ENCODE results near the gene ALDH3B2.
A peak's percentile ranks its signal among the peaks of the same experiment; 100 is the strongest.
"Not testable (repeated sequence)": the region's sequence is repeated elsewhere in the genome, so short reads cannot be mapped to it uniquely, and the experiment has no call there.

ALDH3B2 gene

GRCh38 chr11:67629386-67630227 is 44.8 kb downstream of the ALDH3B2 start, which contains the start of gene NUDT8:
Gene NUDT8, minus strand, starts transcription at chr11:67629937. Its CDS starts 26 bp downstream, at chr11:67629911.
- DNase-seq (ENCODE audit: low read depth): peak; percentile 53

GRCh38 chr11:67628710-67629385 is 45.6 kb downstream of the ALDH3B2 start:
- DNase-seq (ENCODE audit: low read depth): no peak

GRCh38 chr11:67627812-67628624 is 46.4 kb downstream of the ALDH3B2 start:
- no peak for DNase-seq (ENCODE audit: low read depth)

- DNase-seq (ENCODE audit: low read depth): no peak
These were observed 47.0 kb downstream of the ALDH3B2 start for GRCh38 chr11:67627441-67627811.

- no peak for DNase-seq (ENCODE audit: low read depth)
These were observed 47.5 kb downstream of the ALDH3B2 start for GRCh38 chr11:67626970-67627369.

- DNase-seq (ENCODE audit: low read depth): not testable (repeated sequence)
These were observed 48.1 kb downstream of the ALDH3B2 start for GRCh38 chr11:67626131-67626833.

- DNase-seq (ENCODE audit: low read depth): not testable (repeated sequence)
These were observed 50.6 kb downstream of the ALDH3B2 start for GRCh38 chr11:67623795-67624194.

- not testable (repeated sequence) for DNase-seq (ENCODE audit: low read depth)
These were observed 51.5 kb downstream of the ALDH3B2 start for GRCh38 chr11:67622905-67623304.

- not testable (repeated sequence) for DNase-seq (ENCODE audit: low read depth)
These were observed 52.5 kb downstream of the ALDH3B2 start for GRCh38 chr11:67621928-67622327.

- DNase-seq (ENCODE audit: low read depth): not testable (repeated sequence)
These were observed 53.8 kb downstream of the ALDH3B2 start for GRCh38 chr11:67620621-67621020.

- not testable (repeated sequence) for DNase-seq (ENCODE audit: low read depth)
These were observed 54.5 kb downstream of the ALDH3B2 start for GRCh38 chr11:67619683-67620618.

GRCh38 chr11:67618901-67619659 is 55.3 kb downstream of the ALDH3B2 start:
- DNase-seq (ENCODE audit: low read depth): not testable (repeated sequence)

GRCh38 chr11:67617243-67617953 is 57.0 kb downstream of the ALDH3B2 start:
- no peak for DNase-seq (ENCODE audit: low read depth)

- no peak for DNase-seq (ENCODE audit: low read depth)
These were observed 57.8 kb downstream of the ALDH3B2 start for GRCh38 chr11:67616431-67617242.

- no peak for DNase-seq (ENCODE audit: low read depth)
These were observed 58.5 kb downstream of the ALDH3B2 start for GRCh38 chr11:67615728-67616430.

GRCh38 chr11:67614730-67615714 is 59.4 kb downstream of the ALDH3B2 start:
- peak; percentile 7 for DNase-seq (ENCODE audit: low read depth)

Data from amniotic epithelial cell (primary cell).